RKO (cell line): Measurements from ENCODE around the gene MOCS1.
"Not testable (repeated sequence)": the region's sequence is repeated elsewhere in the genome, so short reads cannot be mapped to it uniquely, and the experiment has no call there.

Experiments used
- DNase-seq: peaks from one replicate; pipeline ENCODE4 v3.0.0-alpha.2; 2016; ENCODE audit warnings: low spot score

The MOCS1 gene

GRCh38 chr6:39934131-39934757, at the start of gene MOCS1:
Gene MOCS1 (minus strand): TSS chr6:39934462. CDS start chr6:39934417, 45 bp downstream.
- no peak for DNase-seq

- DNase-seq, result no peak
These were observed 49.8 kb upstream of the MOCS1 start for GRCh38 chr6:39984051-39984450.

GRCh38 chr6:39983193-39983592, 48.9 kb upstream of the MOCS1 start:
- DNase-seq, result no peak

- no peak for DNase-seq
These were observed 48.5 kb upstream of the MOCS1 start for GRCh38 chr6:39982720-39983119.

GRCh38 chr6:39980839-39981580, 46.7 kb upstream of the MOCS1 start:
- DNase-seq, result peak; percentile 54

GRCh38 chr6:39979461-39980328, 45.4 kb upstream of the MOCS1 start:
- DNase-seq, result no peak

GRCh38 chr6:39978240-39978639, 44.0 kb upstream of the MOCS1 start:
- DNase-seq, result no peak

- no peak for DNase-seq
These were observed 39.4 kb upstream of the MOCS1 start for GRCh38 chr6:39973661-39974060.

GRCh38 chr6:39972717-39973116, 38.5 kb upstream of the MOCS1 start:
- DNase-seq, result not testable (repeated sequence)

GRCh38 chr6:39971131-39971530, 36.9 kb upstream of the MOCS1 start:
- not testable (repeated sequence) for DNase-seq

GRCh38 chr6:39965751-39966150, 31.5 kb upstream of the MOCS1 start:
- no peak for DNase-seq

GRCh38 chr6:39964530-39964929, 30.3 kb upstream of the MOCS1 start:
- DNase-seq, result no peak

GRCh38 chr6:39964094-39964493, 29.8 kb upstream of the MOCS1 start:
- no peak for DNase-seq

- DNase-seq, result no peak
These were observed 28.6 kb upstream of the MOCS1 start for GRCh38 chr6:39962831-39963230.

GRCh38 chr6:39961178-39961577, 26.9 kb upstream of the MOCS1 start:
- no peak for DNase-seq

GRCh38 chr6:39958947-39959346, 24.7 kb upstream of the MOCS1 start:
- DNase-seq, result no peak

GRCh38 chr6:39956936-39957335, 22.7 kb upstream of the MOCS1 start:
- peak; percentile 18 for DNase-seq

GRCh38 chr6:39953076-39953618, 18.9 kb upstream of the MOCS1 start:
- no peak for DNase-seq

- DNase-seq, result no peak
These were observed 17.9 kb upstream of the MOCS1 start for GRCh38 chr6:39952167-39952566.

GRCh38 chr6:39951716-39952115, 17.5 kb upstream of the MOCS1 start:
- no peak for DNase-seq

GRCh38 chr6:39951191-39951590, 16.9 kb upstream of the MOCS1 start:
- DNase-seq, result no peak

GRCh38 chr6:39950125-39950720, 16.0 kb upstream of the MOCS1 start:
- no peak for DNase-seq
